NCI-H460 (cell line): ENCODE data around the gene HSD17B14. TPM values are rescaled to one million over a fixed set of nuclear protein-coding genes. Genes with fewer than 3 reads are reported as not detected.

ENCODE experiments used
- DNase-seq: peaks from one replicate; pipeline ENCODE4 v3.0.0-alpha.2; 2016; ENCODE audit warnings: low read depth; ENCODE audit errors: extremely low read depth
- total RNA-seq: library from RNA; depleted of rRNA; stranded (reverse); fragments of >200 nt; shearing (Covaris generic); gene quantifications from 2 replicates; pipeline ENCODE4 v1.2.3, GENCODE V29; 2014

Gene HSD17B14
- total RNA-seq, 1 experiment from 2014 or later = 2.0 TPM

DNA sequence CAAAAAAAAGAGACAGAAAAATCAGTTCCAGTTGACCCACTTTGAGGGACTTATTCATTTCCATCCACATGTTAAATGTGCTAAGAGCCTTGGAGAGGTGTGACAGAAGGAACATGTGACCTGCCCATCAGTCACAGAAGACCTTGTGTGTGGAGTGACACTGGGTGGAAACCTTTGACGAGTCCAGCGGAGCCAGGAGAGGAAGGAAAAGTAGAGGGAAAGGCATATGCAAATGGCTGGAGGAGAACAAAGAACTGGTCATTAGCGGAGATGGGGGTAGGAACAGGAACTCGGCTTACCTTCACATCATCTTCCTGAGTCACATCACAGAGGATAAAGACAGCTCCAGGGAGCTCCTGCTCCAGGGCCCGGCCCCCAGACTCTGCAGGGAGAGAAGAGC lies 2.3 kb downstream of the HSD17B14 start:
- DNase-seq = no peak

DNA sequence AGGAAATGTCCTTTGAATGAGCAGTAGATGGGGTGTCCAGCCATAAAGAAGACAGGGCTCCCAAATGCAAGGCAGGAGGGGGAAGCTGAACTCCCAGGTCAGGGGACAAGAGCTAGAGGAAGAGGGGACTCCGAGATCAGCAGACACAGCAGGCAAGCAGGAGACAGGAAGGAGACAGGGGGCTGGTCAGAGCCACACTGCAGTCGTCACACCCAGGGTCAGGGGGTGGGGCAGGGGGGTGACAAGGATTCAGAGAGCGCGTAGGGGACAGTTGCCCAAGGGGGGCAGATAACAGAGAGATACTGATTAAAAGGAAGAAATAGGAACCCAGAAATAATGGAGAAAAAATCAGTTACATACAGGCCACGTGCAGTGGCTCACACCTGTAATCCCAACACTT lies 3.2 kb downstream of the HSD17B14 start:
- no peak for DNase-seq

DNA sequence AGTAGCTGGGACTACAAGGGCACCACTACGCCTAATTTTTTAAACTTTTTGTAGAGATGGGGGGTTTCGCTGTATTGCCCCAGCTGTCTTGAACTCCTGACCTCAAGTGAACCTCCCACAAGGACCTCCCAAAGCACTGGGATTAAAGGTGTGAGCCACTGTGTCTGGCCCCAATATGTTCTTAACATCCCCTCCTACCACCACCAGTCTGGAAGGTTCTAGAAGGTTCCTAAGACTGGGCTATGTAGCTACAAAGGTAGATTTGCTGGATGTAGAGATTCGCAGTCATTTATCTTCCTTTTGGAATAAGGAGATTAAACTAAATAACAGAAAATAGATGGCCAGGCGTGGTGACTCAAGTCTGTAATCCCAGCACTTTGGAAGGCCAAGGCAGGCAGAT lies 5.3 kb downstream of the HSD17B14 start:
- DNase-seq = no peak

DNA sequence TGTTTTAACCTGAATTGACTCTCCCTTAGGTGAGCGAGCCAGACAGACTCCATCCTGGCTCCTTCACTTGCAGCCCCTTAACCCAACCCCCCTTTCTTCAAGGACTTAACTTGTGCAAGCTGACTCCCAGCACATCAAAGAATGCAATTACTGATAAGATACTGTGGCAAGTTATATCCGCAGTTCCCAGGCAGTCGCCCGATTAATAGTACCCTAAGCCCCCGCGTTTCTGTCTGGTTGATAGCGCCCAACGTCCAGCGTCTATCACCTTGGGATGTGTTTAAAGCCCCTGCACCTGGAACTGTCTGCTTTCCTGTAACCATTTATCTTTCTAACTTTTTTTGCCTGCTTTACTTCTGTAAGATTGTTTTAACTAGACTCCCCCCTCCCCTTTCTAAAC lies 6.2 kb downstream of the HSD17B14 start:
- no peak for DNase-seq

DNA sequence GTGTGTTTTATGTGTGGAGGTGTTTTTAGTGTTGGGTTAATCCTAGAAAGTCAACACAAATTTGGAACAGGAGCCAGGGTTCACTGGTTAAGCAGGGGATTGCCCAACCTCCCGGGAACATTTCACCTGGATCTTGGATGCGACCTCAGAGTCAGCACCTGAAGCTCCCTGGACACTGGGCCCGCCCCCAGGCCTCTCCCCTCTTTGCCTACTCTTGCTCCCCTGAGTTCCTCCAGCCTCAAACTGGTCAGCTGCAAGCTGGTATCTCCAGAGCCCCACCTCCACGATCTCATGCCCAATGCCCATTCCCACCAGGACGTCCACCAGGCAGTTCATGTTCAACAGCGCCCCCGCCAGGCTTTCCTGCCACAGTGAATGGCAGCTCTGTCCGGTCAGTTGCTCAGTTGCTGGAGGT lies 9.7 kb downstream of the HSD17B14 start:
- DNase-seq = no peak

DNA sequence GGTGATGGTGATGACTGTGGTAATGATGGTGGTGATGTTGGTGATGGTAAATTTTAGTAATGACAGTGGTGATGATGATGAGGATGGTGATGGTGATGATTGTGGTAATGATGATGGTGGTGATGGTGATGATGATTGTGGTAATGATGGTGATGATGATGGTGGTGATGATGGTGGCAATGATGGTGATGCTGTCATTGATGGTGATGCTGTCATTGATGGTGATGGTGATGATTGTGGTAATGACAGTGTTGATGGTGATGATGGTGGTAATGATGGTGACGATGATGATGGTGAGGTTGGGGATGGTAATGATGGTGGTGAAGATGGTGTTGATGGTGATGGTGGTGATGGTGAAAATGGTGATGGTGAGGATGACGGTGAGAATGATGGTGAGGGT lies 13.8 kb downstream of the HSD17B14 start:
- DNase-seq = no peak

DNA sequence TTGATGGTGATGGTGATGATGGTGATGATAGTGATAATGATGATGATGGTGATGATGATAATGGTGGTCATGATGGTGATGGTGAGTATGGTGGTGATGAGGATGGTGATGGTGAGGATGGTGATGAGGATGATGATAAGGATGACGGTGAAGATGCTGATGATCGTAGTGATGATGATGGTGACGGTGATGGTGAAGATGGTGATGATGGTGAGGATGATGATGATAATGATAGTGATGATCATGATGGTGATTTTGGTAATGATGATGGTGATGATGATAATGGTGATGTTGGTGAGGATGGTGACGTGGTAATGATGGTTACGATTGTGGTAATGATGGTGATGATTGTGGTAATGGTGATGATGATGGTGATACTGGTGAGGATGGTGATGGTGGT lies 14.7 kb downstream of the HSD17B14 start:
- DNase-seq = no peak

DNA sequence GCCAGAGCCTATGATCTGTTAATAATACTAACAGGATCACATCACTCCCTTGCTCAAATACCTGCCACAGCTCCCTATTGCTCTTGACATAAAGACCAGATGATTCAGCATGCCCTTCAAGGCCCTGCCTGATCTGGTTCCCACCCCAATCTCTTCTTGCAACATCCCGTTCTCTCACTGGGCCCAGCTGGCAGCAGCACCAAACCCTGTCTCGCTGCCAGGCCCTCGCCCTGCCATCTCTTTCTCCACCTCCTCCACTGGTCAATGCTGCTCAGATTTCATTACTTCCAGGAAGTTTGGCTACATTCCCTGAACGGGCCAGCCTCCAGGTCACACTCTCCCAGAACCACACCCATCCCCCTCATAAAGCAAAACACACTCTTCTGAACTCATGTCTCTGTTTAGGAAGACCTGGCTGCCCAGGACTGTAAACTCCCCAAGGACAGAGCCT lies 16.9 kb downstream of the HSD17B14 start:
- peak; percentile 49 for DNase-seq

DNA sequence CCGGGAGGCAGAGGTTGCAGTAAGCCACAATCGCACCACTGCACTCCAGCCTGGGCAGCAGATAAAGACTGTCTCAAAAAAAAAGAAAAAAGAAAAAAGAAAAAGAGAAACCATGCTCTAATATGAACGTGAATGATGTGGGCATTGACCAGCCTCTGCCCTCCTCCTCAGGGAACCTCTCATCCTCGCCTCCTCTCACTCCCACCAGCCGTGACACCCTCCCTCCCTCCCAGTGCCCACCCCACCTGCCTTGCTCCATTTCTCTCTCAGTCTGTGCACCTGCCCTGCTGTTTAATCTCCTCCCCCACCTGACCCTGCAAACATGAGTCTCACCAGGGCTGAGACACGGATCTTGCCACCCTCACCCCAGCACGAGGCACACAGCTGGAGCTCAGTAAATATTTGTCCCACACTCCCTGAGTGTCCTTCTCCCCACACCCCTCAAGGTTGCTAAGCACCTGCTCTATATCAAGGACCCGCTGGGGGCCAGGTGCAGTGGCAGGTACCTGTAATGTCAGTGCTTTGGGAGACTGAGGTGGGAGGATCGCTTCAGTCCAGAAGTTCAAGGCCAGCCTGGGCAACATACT lies 18.0 kb downstream of the HSD17B14 start:
- DNase-seq = no peak

DNA sequence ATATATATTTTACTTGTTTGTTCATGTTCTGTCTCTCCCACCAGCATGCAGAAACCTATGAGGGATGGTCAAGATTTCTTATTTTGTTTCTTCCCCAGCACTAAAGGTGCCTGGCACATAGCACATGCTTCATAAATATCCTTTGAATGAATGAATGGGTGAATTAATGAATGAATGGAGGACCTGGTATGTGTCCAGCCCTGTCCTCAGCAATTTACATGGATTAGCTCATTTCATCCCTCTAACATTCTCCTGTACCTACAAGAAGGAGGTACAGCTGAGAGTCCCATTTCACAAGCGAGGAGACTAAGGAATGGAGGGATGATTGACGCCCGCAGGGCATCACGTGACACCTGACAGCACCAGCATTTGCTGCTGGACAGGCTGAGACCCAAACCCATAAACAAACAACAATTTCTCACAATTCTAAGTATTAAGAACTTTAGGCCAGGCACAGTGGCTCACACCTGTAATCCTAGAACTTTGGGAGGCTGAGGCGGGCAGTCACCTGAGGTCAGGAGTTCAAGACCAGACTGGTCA lies 18.6 kb downstream of the HSD17B14 start:
- no peak for DNase-seq

DNA sequence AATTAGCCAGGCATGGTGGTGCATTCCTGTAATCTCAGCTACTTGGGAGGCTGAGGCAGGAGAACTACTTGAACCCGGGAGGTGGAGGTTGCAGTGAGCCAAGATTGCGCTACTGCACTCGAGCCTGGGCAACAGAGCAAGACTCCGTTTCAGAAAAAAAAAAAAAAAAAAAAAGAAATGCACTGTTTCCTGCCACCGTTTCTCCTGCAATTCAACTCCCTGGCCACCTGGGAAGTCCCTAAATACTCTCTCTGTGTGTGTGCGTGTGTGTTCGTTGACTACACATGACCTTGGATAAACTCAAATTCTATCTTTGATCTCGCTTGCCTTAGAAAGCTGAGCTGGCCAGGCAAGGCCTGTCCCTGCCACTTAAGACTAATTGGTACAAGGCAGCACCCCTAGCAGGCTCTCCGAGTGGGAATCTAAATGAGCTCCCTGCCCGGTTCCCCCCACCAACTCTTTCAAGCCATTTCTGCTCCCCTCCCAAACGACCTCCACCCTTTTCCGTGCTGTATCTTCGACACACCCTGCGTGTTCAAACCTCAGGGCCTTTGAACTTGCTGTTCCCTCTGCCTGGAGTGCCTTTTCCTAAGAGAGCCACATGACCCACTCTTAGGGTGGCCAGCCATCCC lies 20.3 kb downstream of the HSD17B14 start:
- DNase-seq = no peak

DNA sequence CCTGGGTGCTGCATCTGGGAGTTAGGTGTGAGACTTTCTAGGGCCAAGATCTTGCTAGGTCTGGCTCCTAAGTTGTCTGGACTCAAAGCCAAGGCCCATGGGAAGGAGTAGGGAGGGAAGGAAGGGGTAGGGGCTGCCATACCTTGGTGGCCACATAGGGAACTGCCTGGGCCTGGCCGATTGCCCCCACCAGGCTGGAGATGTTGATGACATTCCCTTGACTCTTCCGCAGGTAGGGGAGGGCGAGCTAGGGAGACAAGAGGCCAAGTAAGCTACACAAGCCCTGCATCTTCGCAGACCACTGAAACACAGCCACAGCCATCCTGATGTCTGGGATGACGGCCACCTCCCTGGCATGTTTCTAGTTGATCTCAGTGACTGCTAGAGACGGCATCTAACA lies 21.4 kb downstream of the HSD17B14 start:
- DNase-seq = no peak

DNA sequence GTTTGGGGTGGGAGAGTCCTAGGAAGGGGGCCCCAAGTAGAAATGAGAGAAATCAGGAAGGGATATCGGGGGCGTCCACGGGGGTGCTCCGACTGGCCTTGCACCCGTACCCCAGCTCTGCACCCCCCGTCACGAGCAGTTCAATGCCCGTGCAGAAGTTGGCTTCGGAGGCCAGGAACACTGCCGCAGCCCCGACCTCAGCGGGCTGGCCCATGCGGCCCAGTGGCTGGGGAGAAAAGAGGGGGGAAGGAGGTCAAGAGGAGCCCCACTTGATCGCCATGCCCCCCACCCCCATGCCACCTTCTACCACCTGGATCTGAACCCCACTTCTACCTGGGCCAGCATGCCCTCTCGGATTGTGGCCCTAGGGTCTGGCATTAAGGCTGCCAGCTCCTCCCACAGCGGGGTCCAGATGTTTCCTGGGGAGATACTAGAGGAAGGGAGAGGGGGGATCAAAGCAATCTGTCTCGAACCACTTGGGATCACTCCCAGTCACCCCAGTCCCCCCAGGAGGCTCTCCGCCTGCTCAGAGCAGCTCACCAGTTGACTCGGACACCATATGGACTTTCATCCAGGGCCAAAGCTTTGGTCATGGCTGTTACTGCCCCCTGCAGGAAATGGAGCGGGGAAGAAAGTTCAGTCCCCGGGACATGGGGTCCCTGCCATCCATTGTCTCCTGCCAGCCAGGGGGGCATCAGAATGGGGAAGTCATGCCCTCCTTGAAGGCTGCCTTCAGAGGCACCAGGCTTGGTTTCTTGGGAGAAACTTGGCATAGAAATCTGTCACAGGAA lies 23.0 kb downstream of the HSD17B14 start:
- no peak for DNase-seq

DNA sequence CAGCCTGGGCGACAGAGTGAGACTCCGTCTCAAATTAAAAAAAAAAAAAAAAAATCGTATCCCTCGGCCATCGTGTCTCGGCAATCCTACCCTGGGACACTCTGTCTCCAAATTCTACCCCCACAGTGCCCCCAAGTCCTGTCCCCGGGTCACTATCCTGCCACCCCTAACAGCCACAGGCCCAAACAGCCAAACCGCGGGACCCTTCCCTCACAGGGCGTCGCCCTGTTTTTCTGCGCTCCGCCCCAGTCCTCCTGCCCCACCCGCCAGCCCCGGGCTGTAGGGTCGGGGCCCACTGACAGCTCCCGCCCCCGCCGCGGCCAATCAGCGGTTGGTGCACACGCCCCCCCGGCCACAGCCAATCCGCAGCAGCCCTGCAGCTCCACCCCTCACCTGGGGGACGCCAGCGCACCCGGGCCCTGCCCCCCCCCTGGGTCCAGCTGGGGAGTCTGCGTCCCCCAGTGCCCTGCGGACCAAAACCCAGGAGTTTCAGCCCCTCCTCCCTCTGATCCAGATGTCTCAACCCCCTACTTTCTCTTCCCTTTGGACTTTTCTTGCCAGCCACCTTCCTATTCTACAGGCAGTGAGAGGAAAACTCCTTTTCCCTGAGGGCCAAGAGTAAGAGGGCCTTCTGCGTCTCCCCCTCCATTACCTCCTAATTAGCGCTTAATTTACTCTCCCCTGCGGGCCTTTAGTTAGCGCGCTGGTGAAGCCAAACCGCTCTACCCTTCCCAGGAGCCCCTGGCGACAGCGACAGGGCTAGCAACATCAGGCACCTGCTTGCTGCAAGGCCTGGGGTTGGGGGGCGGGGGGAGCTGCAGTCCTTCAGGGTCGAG lies 24.0 kb downstream of the HSD17B14 start:
- no peak for DNase-seq

DNA sequence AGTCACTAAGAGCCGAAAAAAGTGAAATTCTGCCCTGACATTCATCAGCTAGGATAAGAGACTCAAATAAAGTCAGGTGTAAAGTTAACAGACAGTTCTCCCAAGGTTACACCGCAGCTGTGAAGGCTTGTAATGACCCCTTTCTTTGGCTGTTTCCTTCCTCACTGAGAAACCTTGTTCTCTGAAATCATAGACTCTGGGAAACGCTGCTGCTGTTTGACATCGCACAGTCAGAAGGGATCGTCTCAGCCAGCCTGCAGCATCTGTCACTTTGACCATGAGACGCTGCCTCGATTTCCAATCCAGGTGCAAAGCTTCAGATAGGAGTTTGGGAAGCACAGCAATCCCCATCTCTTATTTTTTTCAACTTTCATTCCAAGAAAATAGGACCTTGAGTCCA lies 26.1 kb downstream of the HSD17B14 start:
- no peak for DNase-seq

DNA sequence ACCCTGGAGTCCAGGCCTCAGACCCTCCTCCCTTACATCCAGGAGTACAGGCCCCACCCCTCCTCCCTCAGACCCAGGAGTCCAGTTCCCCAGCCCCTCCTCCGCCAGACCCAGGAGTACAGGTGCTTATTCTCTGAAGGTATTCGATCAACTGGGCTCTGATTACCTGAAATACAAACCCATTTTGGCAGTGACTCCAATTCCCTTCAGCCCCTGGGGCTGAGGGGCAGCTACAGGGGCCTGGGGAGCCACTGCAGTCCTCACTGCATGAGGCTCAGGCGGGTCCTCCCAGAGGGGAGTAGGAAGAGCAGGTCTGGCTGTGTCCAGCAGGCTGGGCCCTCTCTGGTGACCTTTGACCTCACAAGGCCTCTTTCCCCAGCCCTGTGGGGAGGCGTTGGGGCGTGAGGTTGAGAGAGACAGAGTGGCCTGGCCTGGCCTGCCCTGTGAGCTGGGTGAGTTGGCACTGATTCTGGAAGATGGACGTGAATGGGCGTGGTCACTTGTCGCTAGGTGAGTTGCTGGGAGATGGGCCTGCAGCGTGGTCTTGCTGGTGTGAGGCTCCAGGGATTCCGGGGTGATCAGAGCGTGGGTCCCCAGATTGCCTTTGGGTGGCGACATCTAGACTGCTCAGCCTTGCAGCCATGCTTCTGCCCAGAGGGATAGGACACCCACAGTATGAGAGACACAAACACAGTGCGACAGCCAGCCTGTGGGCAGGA lies 28.5 kb downstream of the HSD17B14 start:
- no peak for DNase-seq

DNA sequence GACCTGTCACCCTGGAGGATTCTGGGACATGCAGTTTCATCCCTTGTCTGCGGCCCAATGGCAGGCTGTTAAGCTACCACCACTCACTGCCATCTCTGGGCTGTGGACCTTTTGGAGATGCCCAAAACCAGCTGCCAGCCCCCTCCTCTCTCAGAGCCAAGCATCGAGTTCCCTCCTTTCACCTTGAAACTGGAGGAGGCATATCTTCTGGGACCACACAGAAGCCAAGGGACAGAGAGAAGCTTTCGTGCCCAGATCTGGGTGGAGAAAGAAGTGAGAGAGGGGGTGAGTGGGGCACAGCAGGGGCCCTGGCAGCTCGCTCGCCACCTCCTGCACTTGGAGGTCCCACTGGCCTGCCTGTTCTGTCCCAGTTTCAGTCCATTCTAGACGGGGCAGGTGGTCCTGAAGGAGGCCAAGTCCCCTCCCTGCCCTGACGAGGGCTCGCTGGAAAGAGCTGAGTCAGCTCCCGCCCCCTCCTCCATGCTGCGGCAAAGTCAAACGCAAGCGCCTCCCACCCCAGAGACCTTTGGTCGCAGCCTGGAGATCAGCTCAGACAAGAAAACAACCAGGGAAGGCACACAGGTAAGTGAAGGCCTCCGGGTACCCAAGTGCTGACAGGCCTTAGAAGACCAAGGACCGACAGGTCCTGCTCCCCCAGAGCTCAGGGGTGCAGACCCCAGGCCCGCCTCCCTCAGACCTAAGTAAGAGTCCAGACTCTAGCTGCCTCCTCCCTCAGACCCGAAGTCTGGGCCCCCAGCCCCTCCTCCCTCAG lies 29.3 kb downstream of the HSD17B14 start:
- DNase-seq = no peak

DNA sequence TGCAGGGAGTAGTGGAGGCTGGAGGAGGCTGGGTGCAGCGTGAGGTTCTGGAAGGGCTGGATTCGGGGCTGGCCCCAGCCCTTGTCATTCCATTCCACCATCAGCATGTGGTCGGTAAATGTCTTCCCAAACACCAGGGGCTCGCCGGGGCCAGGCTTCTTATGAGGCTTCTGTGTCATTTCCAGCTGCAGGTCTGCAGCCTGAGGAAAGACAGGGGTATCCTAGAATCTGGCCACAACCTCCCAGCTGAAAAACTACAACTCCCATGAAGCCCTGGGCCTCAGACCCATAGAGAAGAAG lies 29.8 kb downstream of the HSD17B14 start:
- DNase-seq = no peak

DNA sequence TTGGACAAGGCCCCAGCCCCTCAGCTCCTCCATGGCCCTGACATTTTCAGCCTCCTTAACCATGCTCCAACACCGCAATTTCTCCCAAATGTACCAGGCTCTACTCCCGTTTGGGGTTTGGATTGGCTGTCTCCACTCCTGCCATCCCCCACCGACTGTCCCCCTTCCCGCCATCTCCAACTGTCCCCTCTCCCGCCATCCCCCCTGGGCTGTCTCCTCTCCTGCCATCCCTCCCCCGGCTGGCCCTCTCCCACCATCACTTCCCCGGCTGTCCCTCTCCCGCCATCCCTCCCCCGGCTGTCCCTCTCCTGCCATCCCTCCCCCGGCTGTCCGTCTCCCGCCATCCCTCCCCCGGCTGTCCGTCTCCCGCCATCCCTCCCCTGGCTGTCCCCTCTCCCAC lies 30.8 kb downstream of the HSD17B14 start:
- no peak for DNase-seq

DNA sequence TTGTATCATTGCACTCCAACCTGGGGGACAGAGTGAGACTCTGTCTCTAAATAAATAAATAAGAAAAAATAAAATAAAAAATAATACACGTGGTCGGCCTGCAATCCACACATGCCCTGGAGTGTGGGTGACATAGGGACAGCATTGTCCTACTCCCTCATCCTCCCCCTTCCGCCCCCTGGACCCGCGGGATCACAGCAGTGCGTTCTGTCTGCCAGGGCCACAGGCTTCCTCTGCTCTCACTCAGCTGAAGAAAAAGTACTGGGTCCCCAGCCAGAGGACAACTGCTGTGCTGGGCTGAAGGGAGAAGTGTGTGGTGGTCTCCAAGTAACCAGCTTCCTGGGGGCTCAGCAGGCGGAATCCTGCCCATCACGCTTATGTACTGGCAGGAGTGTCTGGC lies 31.8 kb downstream of the HSD17B14 start:
- DNase-seq = no peak
